ENCODE data around the gene CRYBB2. TPM values are rescaled to one million over a fixed set of nuclear protein-coding genes. Genes with fewer than 3 reads are reported as not detected.

The CRYBB2 gene
- total RNA-seq, 4 donors from 2014 or later: not detected

DNA sequence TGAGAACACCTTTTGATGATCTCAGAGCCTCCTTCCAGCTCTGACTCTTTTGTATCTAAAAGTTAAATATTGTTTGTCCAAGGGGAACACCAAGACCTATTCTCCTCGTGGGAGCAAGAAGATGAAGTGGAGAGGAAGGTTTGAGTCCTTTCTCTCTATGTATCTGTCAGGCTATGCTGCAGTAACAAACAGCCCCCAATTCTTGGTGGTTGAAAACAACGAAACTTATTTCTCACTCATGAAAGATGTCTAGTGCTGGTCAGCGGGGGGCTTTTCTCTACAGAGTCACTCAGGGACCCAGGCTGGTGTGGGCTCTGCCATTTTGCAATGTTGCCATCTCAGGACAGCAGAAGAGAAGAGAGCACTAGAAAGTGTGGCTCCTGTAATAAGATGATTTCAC, 6.2 kb upstream of the CRYBB2 start:
- Histone ChIP-seq H3K9me3 (no peaks in the 10 kb centered on the region), H3K4me1 (no peaks in the 10 kb centered on the region), H3K36me3 (no peaks in the 10 kb centered on the region), H3K27me3 (no peaks in the 10 kb centered on the region), H3K4me3 (no peak overlapping the region), H3K27ac (no peak overlapping the region)
- no peak for TF ChIP-seq CTCF (IDR thresholded peaks at IDR 0.05 in 4 of 5, conservative IDR thresholded peaks at IDR 0.05 in 1 of 5)
- ATAC-seq: no peak
- no peak for DNase-seq
- in situ Hi-C loops (cut with MboI; ENCODE audit: low sequenced_read_pairs in 4 of 4): no loop called here
- intact Hi-C loops (cut with DNase I; ENCODE audit: low total_unique reads): no loop called here

DNA sequence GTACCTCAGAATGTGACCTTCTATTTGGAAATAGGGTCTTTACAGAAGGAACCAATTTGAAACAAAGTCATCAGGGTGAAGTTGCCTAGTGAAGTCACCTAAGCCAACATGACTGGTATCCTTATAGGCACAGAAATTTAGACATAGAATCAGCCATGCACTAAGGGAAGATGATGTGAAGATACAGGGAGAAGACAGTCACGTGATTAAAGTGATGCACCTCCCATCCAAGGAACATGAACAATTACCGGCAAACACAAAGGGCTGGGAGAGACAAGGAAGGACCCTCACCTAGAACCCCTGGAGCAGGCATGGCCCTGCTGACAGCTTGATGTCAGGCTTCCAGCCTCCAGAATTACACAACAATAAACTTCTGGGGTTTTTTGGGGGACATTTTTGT, 3.2 kb upstream of the CRYBB2 start:
- intact Hi-C loops (cut with DNase I; ENCODE audit: low total_unique reads): no loop called here
- TF ChIP-seq CTCF (IDR thresholded peaks at IDR 0.05 in 4 of 5, conservative IDR thresholded peaks at IDR 0.05 in 1 of 5) (no peak), POLR2A (IDR thresholded peaks at IDR 0.05) (no peak)
- no peaks in the 10 kb centered on the region for H3K4me1 ChIP-seq
- ATAC-seq: no peak
- in situ Hi-C loops (cut with MboI; ENCODE audit: low sequenced_read_pairs in 4 of 4): no loop called here
- no peak overlapping the region for H3K27ac ChIP-seq
- DNase-seq: no peak
- no peaks in the 10 kb centered on the region for H3K36me3 ChIP-seq
- H3K27me3 ChIP-seq: peaks cover 0 to 2% (median 0%) of the 10 kb centered on the region in 3 donors
- no peaks in the 10 kb centered on the region for H3K9me3 ChIP-seq
- H3K4me3 ChIP-seq: no peak overlapping the region

DNA sequence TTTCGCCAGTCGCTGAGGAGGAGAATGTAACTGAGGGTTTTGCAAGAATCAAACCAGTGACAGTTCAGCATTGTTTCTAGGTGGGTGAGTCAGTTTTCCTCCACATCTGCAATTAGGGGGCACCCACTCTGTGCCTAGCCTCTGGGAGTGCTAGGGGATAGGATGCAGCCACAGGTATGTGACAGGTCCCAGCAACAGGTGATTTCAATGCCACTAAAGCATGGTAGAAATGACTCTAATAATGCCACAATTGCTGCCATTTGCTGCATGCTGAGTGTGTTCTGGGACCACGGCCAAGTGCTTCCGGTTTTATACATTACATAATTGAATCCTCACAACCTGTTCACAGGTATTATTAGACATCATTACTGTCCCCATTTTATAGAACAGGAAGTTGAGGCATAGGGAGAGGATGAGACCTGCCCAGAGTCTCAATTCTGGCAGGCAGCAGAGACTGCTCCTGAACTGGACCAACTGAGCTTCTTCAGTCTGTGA, 556 bp downstream of the CRYBB2 start:
- DNase-seq (no peak), ATAC-seq (no peak)
- Histone ChIP-seq H3K27me3 (peaks cover 0 to 2% (median 0%) of the 10 kb centered on the region in 3 donors), H3K4me1 (no peaks in the 10 kb centered on the region), H3K4me3 (no peak overlapping the region), H3K36me3 (no peaks in the 10 kb centered on the region), H3K27ac (no peak overlapping the region), H3K9me3 (no peaks in the 10 kb centered on the region)
- in situ Hi-C loops (cut with MboI; ENCODE audit: low sequenced_read_pairs in 4 of 4) (no loop called here), intact Hi-C loops (cut with DNase I; ENCODE audit: low total_unique reads) (no loop called here)
- TF ChIP-seq CTCF (IDR thresholded peaks at IDR 0.05 in 4 of 5, conservative IDR thresholded peaks at IDR 0.05 in 1 of 5) (no peak), POLR2A (IDR thresholded peaks at IDR 0.05) (no peak)

DNA sequence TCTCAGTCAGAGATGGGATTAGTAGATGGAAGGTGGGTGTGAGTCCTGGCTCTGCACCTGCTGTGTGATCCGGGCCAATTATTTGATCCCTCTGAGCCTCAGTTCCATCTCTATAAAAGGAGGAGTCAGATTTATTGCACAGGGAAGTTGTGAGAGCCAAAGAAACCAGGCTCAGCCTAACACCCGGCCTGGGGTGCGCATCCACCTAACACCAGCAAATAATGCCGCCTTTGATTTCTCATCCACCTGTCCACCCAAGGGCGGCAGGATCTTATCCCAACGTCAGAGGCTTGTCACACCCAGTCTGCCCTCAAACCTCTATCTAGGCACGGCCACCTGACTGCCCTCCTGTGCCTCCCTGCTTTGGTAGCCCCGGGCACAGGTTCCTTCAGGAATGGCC, 2.4 kb downstream of the CRYBB2 start:
- Histone ChIP-seq H3K4me3 (no peak overlapping the region), H3K36me3 (no peaks in the 10 kb centered on the region), H3K4me1 (no peaks in the 10 kb centered on the region), H3K27ac (no peak overlapping the region), H3K27me3 (peaks cover 0 to 2% (median 0%) of the 10 kb centered on the region in 3 donors), H3K9me3 (no peaks in the 10 kb centered on the region)
- ATAC-seq (no peak), DNase-seq (no peak)
- in situ Hi-C loops (cut with MboI; ENCODE audit: low sequenced_read_pairs in 4 of 4) (no loop called here), intact Hi-C loops (cut with DNase I; ENCODE audit: low total_unique reads) (no loop called here)
- TF ChIP-seq CTCF (IDR thresholded peaks at IDR 0.05 in 4 of 5, conservative IDR thresholded peaks at IDR 0.05 in 1 of 5) (no peak), POLR2A (IDR thresholded peaks at IDR 0.05) (no peak)

- H3K27ac ChIP-seq: no peak overlapping the region
- H3K27me3 ChIP-seq: peaks cover 0 to 2% (median 0%) of the 10 kb centered on the region in 3 donors
- intact Hi-C loops (cut with DNase I; ENCODE audit: low total_unique reads): no loop called here
- H3K9me3 ChIP-seq: no peaks in the 10 kb centered on the region
- no peak overlapping the region for H3K4me3 ChIP-seq
- TF ChIP-seq CTCF (IDR thresholded peaks at IDR 0.05 in 4 of 5, conservative IDR thresholded peaks at IDR 0.05 in 1 of 5) (no peak), POLR2A (IDR thresholded peaks at IDR 0.05) (no peak)
- in situ Hi-C loops (cut with MboI; ENCODE audit: low sequenced_read_pairs in 4 of 4): no loop called here
- ATAC-seq: no peak
- DNase-seq: no peak
- no peaks in the 10 kb centered on the region for H3K36me3 ChIP-seq
- no peaks in the 10 kb centered on the region for H3K4me1 ChIP-seq
Measured at GRCh38 chr22:25223269-25223850, 3.9 kb downstream of the CRYBB2 start.
